Activated CD4-positive, alpha-beta memory T cell treated with anti-CD3 and anti-CD28 coated beads, Interleukin-2, amount 10 ng/mL, durations not matched to agents 7 days and 5 days (primary cell): Measurements from ENCODE around the gene NAPSA. TPM values are rescaled to one million over a fixed set of nuclear protein-coding genes. Genes with fewer than 3 reads are reported as not detected.

Experiments
- CTCF ChIA-PET: fragments of 350-600 bp; sonication (Branson Sonifier 250); formaldehyde crosslinking; loops from one replicate; lab custom pipeline; 2021; ENCODE audit warnings: antibody characterized with exemption, inconsistent platforms; lab: Charles Lee
- POLR2A ChIA-PET: fragments of 350-600 bp; sonication (Branson Sonifier 250); formaldehyde crosslinking; loops from one replicate; lab custom pipeline; 2021; ENCODE audit warnings: antibody characterized with exemption; lab: Charles Lee
- DNase-seq: peaks from one replicate; pipeline ENCODE4 v3.0.0-alpha.2; 2020
- H3K27ac Mint-ChIP-seq: one replicate; pipeline ENCODE4 v1.8.0; 2021; ENCODE audit warnings: mild to moderate bottlenecking, mixed read lengths
- H3K27me3 Mint-ChIP-seq: one replicate; pipeline ENCODE4 v1.8.0; 2021; ENCODE audit warnings: mixed read lengths
- H3K36me3 Mint-ChIP-seq: one replicate; pipeline ENCODE4 v1.8.0; 2021; ENCODE audit warnings: low read depth, mixed read lengths
- H3K4me1 Mint-ChIP-seq: one replicate; pipeline ENCODE4 v1.8.0; 2021; ENCODE audit warnings: mixed read lengths
- H3K4me3 Mint-ChIP-seq: one replicate; pipeline ENCODE4 v1.8.0; 2021; ENCODE audit warnings: mild to moderate bottlenecking, mixed read lengths
- H3K9me3 Mint-ChIP-seq: one replicate; pipeline ENCODE4 v1.8.0; 2021; ENCODE audit warnings: mixed read lengths
- total RNA-seq, 2 experiments: library from RNA; stranded (reverse); gene quantifications; one replicate each; pipeline ENCODE4 v1.2.3, GENCODE V29; 2021

Gene NAPSA
- total RNA-seq = 1 to 10 TPM; 3.2 to 3.9 TPM

DNA sequence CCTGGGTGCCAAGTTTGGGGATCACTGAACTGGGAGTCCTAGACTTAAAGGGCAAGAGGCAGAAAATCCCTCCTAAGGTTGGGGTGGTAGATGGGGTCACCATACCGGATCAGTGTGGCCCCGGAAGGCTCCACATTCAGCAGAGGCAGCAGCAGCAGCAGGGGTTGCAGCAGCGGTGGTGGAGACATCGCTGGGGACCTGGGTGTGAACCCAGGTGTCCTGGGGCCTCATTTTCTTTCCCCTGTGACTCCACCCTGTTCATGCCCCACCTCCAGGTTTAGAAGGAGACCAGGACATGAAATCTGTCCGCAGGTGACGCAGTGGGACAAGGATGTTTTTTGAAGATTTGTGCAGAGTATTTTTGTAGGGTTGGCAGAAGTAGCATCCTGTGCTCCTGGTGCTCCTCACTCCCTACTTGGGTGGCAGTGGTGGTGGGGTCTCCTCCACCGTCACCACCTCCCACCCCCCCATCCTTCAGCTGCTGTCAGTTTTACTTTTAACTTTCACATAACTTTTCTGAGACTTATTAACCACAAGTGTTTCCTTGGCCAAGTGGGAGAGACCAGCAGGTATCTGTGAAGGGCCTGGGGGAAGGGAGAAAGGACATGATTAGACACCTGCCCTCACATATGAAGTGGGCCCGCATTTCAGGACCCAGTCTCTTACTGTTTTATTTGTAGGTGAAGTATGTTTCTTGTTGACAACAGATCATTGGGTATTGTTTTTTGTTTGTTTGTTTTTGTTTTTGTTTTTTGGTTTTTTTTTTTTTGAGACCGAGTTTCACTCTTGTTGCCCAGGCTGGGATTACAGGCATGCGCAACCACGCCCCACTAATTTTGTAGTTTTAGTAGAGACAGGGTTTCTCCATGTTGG lies at the start of gene NAPSA:
Gene NAPSA (minus strand): TSS at position 206 of the 873 bp plus-strand sequence. CDS start 18 bp downstream, at position 188.
- Mint-ChIP-seq H3K9me3 (peaks cover 5% of the 10 kb centered on the region), H3K27ac (peak within 1 kb of the TSS; percentile 80), H3K36me3 (peaks cover 9% of the 10 kb centered on the region), H3K4me1 (peaks cover 72% of the 10 kb centered on the region), H3K27me3 (no peaks in the 10 kb centered on the region), H3K4me3 (peak within 1 kb of the TSS; percentile 41)
- ChIA-PET POLR2A (interaction anchor here (1.0 to 1.6 kb wide), 2 partner anchors 9 to 10 kb away, joined by 3 to 4 read pairs; partner anchors contain the start of gene NR1H2), CTCF (interaction anchor here (2.1 kb wide), 1 partner anchor 8 kb away, joined by 9 read pairs; no protein-coding TSS in a partner anchor)
- DNase-seq = no peak

DNA sequence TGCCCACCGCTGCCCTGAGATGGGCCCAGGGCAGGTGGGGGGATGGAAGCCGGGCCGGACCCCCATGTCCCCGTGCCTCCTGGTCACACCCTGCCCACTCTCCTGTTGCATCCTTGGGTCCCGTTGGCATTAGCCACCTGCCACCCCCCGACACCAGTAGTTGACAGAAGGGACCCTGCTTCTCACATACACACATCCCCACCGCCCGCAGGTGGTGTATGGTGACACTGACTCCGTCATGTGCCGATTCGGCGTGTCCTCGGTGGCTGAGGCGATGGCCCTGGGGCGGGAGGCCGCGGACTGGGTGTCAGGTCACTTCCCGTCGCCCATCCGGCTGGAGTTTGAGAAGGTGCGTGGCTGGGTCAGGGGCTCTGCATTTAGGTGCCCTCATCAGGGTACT lies 48.1 kb upstream of the NAPSA start:
- Mint-ChIP-seq H3K4me1 (peaks cover 2% of the 10 kb centered on the region), H3K36me3 (peaks cover 23% of the 10 kb centered on the region), H3K27me3 (no peaks in the 10 kb centered on the region), H3K27ac (no peak overlapping the region), H3K9me3 (no peaks in the 10 kb centered on the region), H3K4me3 (no peak overlapping the region)
- ChIA-PET POLR2A (no interaction called here), CTCF (interaction anchor here (1.0 kb wide), 1 partner anchor 56 kb away, joined by 3 read pairs; no protein-coding TSS in a partner anchor)
- no peak for DNase-seq

DNA sequence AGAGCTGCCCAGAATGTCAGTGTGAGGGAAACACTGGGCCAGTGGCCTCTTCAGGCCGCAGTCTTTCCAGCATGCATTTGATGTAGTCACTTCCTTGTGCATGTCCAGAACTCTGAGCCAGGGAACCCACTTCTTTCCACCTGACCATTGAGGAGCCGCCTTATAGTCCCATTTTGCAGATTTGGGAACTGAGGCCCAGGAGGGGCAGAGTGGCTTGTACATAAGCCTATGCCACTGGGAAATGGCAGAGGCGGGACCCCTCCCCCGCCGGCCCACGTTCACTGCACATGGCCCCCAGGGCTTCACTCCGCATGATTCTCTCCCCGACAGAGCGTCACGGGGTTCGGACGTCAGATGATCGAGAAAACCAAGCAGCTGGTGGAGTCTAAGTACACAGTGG lies 47.7 kb upstream of the NAPSA start:
- no peak for DNase-seq
- CTCF ChIA-PET = interaction anchor here (1.0 kb wide), 1 partner anchor 56 kb away, joined by 3 read pairs; no protein-coding TSS in a partner anchor
- no peaks in the 10 kb centered on the region for H3K27me3 Mint-ChIP-seq
- H3K36me3 Mint-ChIP-seq = peaks cover 23% of the 10 kb centered on the region
- no peaks in the 10 kb centered on the region for H3K9me3 Mint-ChIP-seq
- H3K4me3 Mint-ChIP-seq = no peak overlapping the region
- POLR2A ChIA-PET = no interaction called here
- peaks cover 2% of the 10 kb centered on the region for H3K4me1 Mint-ChIP-seq
- H3K27ac Mint-ChIP-seq = no peak overlapping the region

DNA sequence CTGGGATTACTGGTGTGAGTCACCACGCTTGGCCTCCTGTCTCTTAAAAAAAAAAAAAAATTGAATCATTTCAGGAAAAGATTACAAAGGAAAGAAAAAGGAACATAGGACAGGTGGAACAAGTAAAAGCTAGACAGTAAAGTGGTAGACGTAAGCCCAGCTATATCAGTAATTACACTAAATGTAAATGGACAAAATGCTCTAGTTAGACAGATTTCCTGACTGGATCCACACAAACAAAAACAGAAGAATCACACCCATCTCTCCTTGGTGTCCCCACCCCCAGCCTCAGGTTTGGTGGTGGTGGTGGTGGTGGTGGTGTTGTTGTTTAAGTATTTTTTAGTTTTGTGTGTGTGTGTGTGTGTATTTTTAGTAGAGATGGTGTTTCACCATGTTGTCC lies 47.0 kb upstream of the NAPSA start:
- ChIA-PET CTCF (interaction anchor here (1.3 kb wide), 1 partner anchor 55 kb away, joined by 3 read pairs; no protein-coding TSS in a partner anchor), POLR2A (no interaction called here)
- Mint-ChIP-seq H3K27ac (no peak overlapping the region), H3K9me3 (no peaks in the 10 kb centered on the region), H3K4me1 (peaks cover 2% of the 10 kb centered on the region), H3K36me3 (peaks cover 23% of the 10 kb centered on the region), H3K27me3 (no peaks in the 10 kb centered on the region), H3K4me3 (no peak overlapping the region)
- no peak for DNase-seq

DNA sequence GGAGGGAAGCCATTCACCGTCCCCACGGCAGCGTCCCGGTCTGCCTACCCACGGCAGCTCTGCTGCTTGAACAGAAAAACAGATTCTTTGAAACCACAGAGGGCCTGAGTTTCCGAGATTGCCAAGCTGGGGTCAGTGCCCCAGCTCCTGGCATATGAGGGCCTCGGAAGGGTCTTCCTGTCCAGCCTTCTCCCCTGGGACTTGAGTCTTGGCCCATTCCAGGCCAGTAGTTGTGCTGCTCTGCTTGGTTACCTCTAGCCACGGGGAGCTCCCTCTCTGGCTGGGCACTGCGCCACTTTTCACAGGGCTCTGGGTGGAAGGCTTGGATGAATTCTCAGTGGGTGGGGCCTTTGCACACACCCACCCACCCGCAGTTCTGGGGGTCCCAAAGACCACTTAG lies 44.7 kb upstream of the NAPSA start:
- Mint-ChIP-seq H3K4me1 (peaks cover 2% of the 10 kb centered on the region), H3K27me3 (no peaks in the 10 kb centered on the region), H3K4me3 (no peak overlapping the region), H3K9me3 (no peaks in the 10 kb centered on the region), H3K27ac (no peak overlapping the region), H3K36me3 (peaks cover 39% of the 10 kb centered on the region)
- ChIA-PET POLR2A (interaction anchor here (1.2 to 1.3 kb wide), 2 partner anchors 41 to 53 kb away, joined by 3 to 5 read pairs; no protein-coding TSS in a partner anchor), CTCF (no interaction called here)
- no peak for DNase-seq

DNA sequence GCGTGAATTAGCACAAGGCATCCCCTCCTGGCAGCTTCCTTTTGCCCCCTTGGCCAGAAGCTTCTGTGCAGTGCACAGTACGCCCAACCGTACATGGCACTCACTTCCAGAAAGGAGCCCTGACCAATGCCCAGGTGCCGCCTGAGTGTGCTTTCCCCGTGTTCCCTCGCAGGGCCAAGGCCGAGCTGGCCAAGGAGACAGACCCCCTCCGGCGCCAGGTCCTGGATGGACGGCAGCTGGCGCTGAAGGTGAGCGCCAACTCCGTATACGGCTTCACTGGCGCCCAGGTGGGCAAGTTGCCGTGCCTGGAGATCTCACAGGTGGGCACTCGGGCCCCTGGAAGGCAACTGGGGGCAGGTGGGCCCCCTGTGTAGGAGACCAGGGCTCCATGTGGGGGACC lies 43.9 kb upstream of the NAPSA start:
- no peaks in the 10 kb centered on the region for H3K9me3 Mint-ChIP-seq
- H3K27ac Mint-ChIP-seq = no peak overlapping the region
- no peak for DNase-seq
- no peak overlapping the region for H3K4me3 Mint-ChIP-seq
- no peaks in the 10 kb centered on the region for H3K27me3 Mint-ChIP-seq
- H3K4me1 Mint-ChIP-seq = no peaks in the 10 kb centered on the region
- ChIA-PET POLR2A (interaction anchor here (1.2 kb wide), 1 partner anchor 41 kb away, joined by 3 read pairs; no protein-coding TSS in a partner anchor), CTCF (no interaction called here)
- peaks cover 36% of the 10 kb centered on the region for H3K36me3 Mint-ChIP-seq

DNA sequence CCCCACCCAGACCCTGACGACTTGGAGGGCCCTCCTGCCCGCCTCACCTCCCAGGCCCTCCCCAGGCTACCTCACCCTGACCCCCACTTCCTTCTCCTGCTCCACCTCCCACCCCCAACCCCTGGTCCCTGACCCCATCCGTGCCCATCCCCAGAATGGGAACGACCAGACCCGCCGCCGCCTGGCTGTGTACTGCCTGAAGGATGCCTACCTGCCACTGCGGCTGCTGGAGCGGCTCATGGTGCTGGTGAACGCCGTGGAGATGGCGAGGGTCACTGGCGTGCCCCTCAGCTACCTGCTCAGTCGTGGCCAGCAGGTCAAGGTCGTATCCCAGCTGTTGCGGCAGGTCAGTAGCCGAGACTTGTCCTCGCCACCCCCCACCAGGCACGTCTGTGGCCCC lies 41.4 kb upstream of the NAPSA start:
- Mint-ChIP-seq H3K27ac (no peak overlapping the region), H3K27me3 (no peaks in the 10 kb centered on the region), H3K36me3 (peaks cover 45% of the 10 kb centered on the region), H3K4me1 (no peaks in the 10 kb centered on the region), H3K9me3 (no peaks in the 10 kb centered on the region), H3K4me3 (no peak overlapping the region)
- CTCF ChIA-PET = interaction anchor here (0.7 kb wide), 1 partner anchor 1238 kb away, joined by 4 read pairs; no protein-coding TSS in a partner anchor
- no peak for DNase-seq
- POLR2A ChIA-PET = no interaction called here

DNA sequence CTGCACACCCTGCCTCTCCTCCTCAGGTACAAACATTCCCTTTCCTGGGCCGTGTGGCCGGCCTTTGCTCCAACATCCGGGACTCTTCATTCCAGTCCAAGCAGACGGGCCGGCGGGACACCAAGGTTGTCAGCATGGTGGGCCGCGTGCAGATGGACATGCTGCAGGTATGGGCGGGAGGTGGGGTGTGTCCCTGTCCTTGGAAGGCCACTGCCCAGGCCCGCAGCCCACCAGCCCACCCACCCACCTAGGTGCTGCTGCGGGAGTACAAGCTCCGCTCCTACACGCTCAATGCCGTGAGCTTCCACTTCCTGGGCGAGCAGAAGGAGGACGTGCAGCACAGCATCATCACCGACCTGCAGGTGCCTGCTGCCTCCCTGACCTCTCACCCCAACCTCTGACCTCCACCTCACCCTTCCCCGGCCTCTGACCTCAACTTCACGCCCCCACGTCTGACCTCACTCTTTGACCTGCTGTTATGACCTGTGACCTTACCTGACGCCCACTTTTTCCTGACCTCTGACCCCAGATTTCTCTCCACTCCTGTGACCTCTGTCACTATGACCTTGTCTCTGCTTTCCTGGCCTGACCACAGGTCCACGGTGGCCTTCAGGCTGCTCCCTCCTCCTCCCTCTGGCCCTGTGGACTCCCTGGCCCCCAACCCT lies 40.8 kb upstream of the NAPSA start:
- no peaks in the 10 kb centered on the region for H3K27me3 Mint-ChIP-seq
- H3K4me1 Mint-ChIP-seq = no peaks in the 10 kb centered on the region
- CTCF ChIA-PET = no interaction called here
- no peak overlapping the region for H3K4me3 Mint-ChIP-seq
- H3K27ac Mint-ChIP-seq = no peak overlapping the region
- POLR2A ChIA-PET = no interaction called here
- DNase-seq = no peak
- H3K9me3 Mint-ChIP-seq = no peaks in the 10 kb centered on the region
- H3K36me3 Mint-ChIP-seq = peaks cover 46% of the 10 kb centered on the region

DNA sequence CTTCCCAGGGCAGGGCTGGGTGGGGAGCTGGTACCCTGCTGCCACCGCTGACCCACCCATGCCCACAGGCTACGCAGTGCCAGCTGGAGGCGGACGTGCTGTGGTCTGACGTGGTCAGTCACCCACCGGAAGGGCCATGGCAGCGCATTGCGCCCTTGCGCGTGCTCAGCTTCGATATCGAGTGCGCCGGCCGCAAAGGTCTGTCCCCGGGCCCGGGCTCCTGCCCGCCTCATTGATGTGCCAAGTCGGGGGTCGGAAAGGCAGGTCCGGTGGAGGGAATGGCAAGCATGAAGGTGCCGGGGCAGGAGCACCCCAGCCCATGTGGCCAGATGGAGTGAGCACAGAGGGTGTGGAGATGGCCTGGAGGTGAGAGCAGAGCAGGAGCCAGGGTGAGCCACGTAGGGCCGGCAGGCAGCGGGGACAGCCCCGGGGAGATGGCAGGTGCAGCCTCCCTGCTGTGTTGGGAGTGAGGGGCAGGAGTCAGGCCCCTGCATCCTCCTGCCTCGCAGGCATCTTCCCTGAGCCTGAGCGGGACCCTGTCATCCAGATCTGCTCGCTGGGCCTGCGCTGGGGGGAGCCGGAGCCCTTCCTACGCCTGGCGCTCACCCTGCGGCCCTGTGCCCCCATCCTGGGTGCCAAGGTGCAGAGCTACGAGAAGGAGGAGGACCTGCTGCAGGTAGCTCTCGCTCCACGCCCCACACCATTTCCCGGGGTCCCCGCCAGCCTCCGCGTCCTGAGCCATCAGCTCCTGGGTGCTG lies 37.3 kb upstream of the NAPSA start:
- POLR2A ChIA-PET = no interaction called here
- CTCF ChIA-PET = no interaction called here
- peaks cover 40% of the 10 kb centered on the region for H3K36me3 Mint-ChIP-seq

DNA sequence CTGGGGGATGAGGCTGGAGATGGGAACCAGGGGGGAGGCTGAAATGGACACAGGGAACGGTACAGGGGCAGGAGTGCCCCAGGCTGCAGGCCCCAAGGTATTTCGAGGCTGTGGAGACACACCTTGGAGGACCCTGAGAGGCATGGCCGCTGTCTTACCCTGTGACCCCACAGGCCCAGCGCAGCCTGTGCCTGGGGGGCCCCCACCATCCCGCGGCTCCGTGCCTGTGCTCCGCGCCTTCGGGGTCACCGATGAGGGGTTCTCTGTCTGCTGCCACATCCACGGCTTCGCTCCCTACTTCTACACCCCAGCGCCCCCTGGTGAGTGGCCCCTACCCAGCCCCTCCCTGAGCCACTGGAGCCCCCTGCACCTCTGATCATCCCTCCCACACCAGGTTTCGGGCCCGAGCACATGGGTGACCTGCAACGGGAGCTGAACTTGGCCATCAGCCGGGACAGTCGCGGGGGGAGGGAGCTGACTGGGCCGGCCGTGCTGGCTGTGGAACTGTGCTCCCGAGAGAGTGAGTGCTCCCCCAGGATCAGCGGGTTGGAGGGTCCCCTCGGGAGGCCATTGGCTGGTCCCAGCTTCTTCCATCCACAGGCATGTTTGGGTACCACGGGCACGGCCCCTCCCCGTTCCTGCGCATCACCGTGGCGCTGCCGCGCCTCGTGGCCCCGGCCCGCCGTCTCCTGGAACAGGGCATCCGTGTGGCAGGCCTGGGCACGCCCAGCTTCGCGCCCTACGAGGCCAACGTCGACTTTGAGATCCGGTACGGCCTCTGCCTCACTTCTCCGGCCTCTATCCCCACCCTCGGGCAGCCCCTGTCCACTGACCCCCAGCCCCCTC lies 36.4 kb upstream of the NAPSA start:
- CTCF ChIA-PET = no interaction called here
- no peak for DNase-seq
- Mint-ChIP-seq H3K4me3 (no peak overlapping the region), H3K27ac (no peak overlapping the region), H3K27me3 (no peaks in the 10 kb centered on the region), H3K4me1 (no peaks in the 10 kb centered on the region), H3K9me3 (no peaks in the 10 kb centered on the region), H3K36me3 (peaks cover 37% of the 10 kb centered on the region)
- POLR2A ChIA-PET = no interaction called here

More for the DNA sequence above, 37.3 kb upstream of the NAPSA start:
- no peak for DNase-seq
- Mint-ChIP-seq H3K9me3 (no peaks in the 10 kb centered on the region), H3K4me3 (no peak overlapping the region), H3K4me1 (no peaks in the 10 kb centered on the region), H3K27me3 (no peaks in the 10 kb centered on the region), H3K27ac (no peak overlapping the region)

DNA sequence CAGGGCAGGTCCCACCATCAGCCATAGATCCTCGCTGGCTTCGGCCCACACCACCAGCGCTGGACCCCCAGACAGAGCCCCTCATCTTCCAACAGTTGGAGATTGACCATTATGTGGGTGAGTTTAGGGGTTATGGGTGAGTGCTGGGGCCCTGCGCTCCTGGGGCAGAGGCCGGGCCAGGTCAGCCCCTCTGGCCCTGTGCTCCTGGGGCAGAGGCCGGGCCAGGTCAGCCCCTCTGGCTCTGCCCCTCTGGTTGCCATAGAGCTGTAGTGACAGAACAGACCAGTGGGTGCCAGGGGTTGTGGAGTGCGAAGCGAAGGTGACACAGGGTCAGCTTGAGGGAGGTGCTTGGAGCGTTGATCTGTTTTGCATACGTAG lies 33.9 kb upstream of the NAPSA start:
- Mint-ChIP-seq H3K4me3 (no peak overlapping the region), H3K4me1 (peaks cover 1% of the 10 kb centered on the region), H3K9me3 (no peaks in the 10 kb centered on the region), H3K27ac (no peak overlapping the region), H3K36me3 (peaks cover 30% of the 10 kb centered on the region), H3K27me3 (no peaks in the 10 kb centered on the region)
- POLR2A ChIA-PET = no interaction called here
- no peak for DNase-seq
- CTCF ChIA-PET = no interaction called here
